Astrocyte of the cerebellum (primary cell): ENCODE data around the gene KIRREL1.

Experiments used
- DNase-seq: peaks from one replicate; pipeline ENCODE4 v3.0.0-alpha.2; 2011; ENCODE audit warnings: low read depth
- H3K4me3 ChIP-seq: 2 replicates; pipeline ENCODE4 v1.5.1; 2011; ENCODE audit warnings: mild to moderate bottlenecking, low read depth, low read length, moderate library complexity
- in situ Hi-C: cut with HindIII; loops from 2 replicates; pipeline ENCODE4 v1.10.0; 2017; ENCODE audit warnings: low sequenced_read_pairs
- TF ChIP-seq, protein P1 (sequence below): IDR thresholded peaks from 2 replicates; pipeline ENCODE4 v1.5.1; 2012; ENCODE audit warnings: low read length, low read depth, moderate library complexity, mild to moderate bottlenecking; ENCODE audit errors: missing control alignments

KIRREL1 gene

DNA sequence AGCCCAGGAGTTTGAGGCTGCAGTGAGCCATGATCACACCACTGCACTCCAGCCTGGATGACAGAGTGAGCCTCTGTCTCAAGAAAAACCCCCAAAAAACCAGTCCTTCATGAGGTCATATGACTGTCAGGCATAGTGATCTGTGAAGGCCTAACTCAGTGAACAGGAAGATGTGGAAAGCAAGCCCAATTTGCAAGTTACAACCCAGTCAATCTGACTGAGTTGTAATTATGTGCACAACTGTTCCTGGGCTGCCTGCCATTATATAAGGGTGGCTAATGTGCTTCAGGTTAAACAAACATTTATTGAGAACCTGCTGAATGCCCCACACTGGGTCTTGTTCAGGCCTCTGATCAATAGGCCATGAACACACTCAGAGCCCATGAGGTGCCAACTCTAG lies 38.2 kb upstream of the KIRREL1 start:
- in situ Hi-C loops = loop anchor here (25.0 kb wide), 1 partner anchor 1057 kb away; the partner anchor contains the start of gene IFI16
- no peak for DNase-seq
- H3K4me3 ChIP-seq = no peak overlapping the region
- TF ChIP-seq, protein P1, sequence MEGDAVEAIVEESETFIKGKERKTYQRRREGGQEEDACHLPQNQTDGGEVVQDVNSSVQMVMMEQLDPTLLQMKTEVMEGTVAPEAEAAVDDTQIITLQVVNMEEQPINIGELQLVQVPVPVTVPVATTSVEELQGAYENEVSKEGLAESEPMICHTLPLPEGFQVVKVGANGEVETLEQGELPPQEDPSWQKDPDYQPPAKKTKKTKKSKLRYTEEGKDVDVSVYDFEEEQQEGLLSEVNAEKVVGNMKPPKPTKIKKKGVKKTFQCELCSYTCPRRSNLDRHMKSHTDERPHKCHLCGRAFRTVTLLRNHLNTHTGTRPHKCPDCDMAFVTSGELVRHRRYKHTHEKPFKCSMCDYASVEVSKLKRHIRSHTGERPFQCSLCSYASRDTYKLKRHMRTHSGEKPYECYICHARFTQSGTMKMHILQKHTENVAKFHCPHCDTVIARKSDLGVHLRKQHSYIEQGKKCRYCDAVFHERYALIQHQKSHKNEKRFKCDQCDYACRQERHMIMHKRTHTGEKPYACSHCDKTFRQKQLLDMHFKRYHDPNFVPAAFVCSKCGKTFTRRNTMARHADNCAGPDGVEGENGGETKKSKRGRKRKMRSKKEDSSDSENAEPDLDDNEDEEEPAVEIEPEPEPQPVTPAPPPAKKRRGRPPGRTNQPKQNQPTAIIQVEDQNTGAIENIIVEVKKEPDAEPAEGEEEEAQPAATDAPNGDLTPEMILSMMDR = no peak

DNA sequence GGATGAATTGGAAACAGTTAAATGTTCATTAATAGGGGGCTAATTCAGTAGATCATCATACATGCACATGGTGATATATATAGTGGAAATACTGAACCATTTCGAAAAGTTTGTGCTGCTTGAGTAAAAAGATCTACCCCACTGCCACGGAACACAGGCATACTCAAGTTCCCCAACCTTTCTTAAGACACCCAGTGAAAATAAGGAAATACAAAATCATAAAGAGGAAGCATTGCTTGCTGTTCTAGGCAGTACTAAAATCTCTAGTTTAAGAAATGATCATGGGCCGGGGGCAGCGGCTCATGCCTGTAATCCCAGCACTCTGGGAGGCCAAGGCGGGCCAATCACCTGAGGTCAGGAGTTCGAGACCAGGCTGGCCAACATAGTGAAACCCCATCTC lies 37.6 kb upstream of the KIRREL1 start:
- in situ Hi-C loops = loop anchor here (25.0 kb wide), 1 partner anchor 1056 kb away; the partner anchor contains the start of gene IFI16
- no peak for DNase-seq
- no peak overlapping the region for H3K4me3 ChIP-seq
- TF ChIP-seq, protein P1 = no peak

DNA sequence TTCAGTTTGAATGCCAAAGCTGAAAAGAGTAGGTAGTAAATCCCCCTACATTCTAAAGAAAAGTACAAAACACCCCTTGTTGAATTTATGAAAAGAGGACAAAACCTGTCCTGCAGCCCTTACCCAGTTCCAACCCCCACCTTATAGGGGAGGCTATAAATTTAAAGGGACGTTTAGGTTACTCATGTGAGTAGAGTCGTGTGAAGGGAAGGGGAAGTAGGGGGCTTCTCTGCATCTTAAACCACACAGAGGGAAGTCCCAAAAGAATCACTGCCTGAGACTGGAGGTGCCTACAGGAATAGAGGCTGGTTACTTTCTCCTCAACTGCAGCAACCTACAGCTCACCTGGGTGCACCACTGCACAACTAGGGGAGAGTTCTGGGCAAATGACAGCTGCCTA lies 36.7 kb upstream of the KIRREL1 start:
- TF ChIP-seq, protein P1 = no peak
- in situ Hi-C loops = loop anchor here (25.0 kb wide), 1 partner anchor 1056 kb away; the partner anchor contains the start of gene IFI16
- no peak for DNase-seq
- no peak overlapping the region for H3K4me3 ChIP-seq

DNA sequence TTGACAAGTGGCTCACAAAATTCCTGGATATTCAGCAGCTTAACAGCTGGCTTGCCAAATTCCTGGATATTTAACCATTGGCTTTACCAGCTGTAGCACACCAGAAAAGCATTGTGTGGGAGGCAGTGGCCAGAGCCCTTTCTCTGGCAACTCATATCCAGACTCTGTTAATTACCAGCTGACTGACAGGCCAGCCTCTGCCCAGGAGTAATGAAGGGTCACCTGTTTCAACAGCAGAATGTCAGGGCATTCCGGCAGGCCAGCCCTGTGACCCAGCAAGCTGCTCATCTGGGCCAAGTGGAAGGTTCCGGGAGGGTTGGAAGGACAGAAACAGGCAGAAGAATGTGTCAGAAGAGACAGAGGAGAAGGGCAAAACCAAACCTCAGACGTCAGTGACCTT lies 35.2 kb upstream of the KIRREL1 start:
- TF ChIP-seq, protein P1 = no peak
- in situ Hi-C loops = loop anchor here (25.0 kb wide), 1 partner anchor 1054 kb away; the partner anchor contains the start of gene IFI16
- no peak overlapping the region for H3K4me3 ChIP-seq
- no peak for DNase-seq

DNA sequence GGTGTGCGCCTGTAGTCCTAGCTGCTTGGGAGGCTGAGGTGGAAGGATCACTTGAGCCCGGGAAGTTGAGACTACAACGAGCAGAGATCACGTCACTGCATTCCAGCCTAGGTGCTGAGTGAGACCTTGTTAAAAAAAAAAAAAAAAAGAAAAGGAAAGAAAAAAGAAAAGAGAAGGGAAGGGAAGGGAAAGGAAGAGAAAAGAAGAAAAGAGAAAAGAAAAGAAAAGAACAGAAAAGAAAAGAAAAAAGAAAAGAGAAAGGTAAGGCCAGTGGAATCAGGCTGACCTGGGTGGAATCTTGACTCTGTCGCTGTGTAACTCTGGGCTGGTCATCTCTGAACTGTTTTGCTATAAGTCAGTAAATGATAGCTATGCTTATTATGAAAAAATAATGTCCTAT lies 33.7 kb upstream of the KIRREL1 start:
- TF ChIP-seq, protein P1 = no peak
- DNase-seq = no peak

DNA sequence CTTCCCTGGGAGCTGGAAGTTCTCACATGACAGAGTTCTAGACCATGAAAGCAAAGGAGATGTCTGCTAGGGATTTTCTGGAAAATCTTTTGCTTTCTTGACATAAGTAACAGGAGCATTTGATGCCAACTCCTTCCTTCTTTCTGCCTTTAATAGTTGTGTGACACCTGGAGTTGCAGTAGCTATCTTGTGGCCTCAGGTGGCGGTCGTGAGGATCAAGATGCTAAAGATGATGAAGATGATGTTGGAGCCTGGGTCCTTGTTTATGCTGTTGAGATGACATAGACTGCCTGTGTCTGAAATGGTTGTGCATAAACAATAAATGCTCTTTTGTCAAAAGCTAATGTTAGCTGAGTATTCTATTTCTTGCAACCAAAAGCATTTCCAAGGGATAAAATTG lies 32.7 kb upstream of the KIRREL1 start:
- TF ChIP-seq, protein P1 = no peak
- H3K4me3 ChIP-seq = no peak overlapping the region
- in situ Hi-C loops = loop anchor here (25.0 kb wide), 1 partner anchor 1052 kb away; the partner anchor contains the start of gene IFI16

More for the DNA sequence above, 33.7 kb upstream of the KIRREL1 start:
- in situ Hi-C loops = loop anchor here (25.0 kb wide), 1 partner anchor 1053 kb away; the partner anchor contains the start of gene IFI16
- H3K4me3 ChIP-seq = no peak overlapping the region

More for the DNA sequence above, 32.7 kb upstream of the KIRREL1 start:
- no peak for DNase-seq
